ENCODE measurements around the gene CDC123.

GRCh38 chr10:12207114-12207513, 11.1 kb downstream of the CDC123 start:
- TF ChIP-seq CTCF (IDR thresholded peaks at IDR 0.05) (no peak), POLR2A (IDR thresholded peaks at IDR 0.05) (no peak)

All from adrenal gland (tissue), 5 donors.